ENCODE results near the gene TMEM158.

The TMEM158 gene

DNA sequence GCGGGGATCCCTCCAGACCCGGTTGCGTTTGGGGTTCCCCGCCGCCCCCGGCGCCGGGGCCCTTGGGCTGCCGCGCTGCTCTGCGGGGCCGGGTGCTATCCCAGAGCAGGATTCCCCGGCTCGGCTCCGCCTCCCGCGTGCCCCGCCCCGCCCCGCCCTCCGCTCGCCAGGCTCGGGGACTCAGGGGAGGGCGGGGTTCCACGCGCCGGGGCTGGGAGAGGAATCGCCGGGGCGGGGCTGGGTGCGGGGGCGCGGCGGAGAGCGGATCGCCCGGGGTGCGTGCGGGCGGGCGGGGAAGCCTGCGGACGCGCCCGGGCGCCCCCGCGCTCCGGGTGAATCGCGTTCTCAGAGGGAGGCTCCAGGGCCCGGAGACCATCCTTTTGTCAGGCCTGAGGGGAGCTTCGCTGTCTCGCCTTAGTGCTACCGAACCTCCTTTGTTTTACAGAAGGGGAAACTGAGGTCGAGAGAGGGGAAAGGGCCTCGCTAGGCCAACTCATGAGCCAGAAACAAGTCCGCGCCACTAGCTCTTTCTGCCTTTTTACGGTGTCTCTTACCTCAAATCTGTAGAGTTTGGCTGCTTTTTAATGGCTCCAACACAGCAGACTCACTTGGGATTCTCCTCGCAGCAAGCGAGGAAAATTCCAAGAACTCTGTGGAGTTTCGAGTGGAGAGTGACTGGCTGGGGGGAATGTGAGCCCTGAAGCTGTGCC is at the start of gene TMEM158:
Gene TMEM158 (minus strand): TSS at position 82 of the 710 bp plus-strand sequence. CDS start 260 bp downstream, outside the sequence.
- peak; percentile 86 for DNase-seq

DNA sequence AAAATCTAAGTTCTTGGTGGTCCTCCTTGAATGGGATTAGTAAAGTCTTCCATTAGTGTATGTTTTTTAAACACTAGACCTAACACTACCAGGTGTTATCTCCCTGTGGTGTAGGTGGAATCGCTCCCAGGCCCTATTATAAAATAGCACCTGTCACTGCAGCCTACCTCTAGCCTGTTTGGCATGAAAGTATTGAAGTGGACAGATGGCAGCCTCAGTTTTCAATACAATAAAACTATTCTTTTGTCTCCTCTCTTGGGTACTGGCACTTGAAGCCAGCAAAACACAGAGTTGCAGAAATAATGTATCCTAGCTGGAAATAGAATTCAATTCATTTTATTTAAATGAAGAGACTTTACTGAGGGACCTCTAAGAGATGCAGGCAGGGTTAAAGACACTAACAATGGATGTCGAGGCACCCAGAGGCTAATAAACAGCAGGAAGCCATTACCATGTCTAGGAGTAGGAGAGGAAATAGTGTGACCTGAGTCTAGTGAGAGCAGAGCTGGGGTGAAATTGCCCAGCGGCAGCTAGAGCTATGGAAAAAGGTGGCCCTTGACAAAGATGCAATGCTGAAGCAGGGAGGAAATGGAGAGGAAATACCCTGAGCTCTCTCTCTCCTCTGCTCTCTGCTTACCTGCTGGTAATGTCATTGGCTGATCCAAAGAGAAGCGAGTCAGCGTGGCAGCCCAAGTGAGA is 49.1 kb upstream of the TMEM158 start:
- no peak for DNase-seq

DNA sequence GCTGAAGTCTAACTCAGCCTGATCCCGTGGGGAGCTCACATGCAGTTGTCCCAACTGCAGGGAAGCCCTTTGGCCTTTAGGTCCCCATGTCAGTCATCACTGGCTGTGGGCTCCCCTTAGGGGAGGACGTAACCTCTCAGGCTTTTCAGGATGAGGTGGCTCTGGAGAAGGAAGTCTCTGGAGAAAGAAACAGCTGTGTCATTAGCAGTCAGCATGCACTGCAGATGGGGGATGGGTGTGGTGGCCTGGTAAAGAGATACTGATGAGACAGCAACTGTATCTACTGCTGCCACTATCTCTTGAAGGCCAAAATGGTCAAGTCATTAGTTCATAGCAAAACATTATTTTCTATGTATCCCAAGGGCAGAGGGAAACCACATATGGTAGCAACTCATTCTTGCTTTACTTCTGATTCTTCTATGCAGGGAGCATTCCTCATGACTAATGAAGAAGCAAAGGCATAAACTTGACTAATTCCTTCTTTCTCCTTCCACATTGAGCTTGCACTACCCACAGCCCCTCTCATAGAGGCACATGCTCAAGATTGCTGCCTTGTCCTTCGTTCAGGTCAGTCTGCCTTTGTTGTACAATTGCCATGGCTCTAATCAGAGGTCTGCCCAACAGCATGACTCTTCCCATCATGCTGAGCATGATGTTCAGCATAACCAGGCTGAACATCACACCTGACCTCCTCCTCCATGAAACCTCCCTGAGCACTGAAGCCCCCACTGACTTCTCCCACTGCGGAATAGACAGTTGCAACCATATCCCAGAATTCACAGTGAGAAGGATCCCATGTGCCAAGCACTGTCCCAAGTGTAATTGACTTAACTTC is 47.8 kb upstream of the TMEM158 start:
- no peak for DNase-seq

DNA sequence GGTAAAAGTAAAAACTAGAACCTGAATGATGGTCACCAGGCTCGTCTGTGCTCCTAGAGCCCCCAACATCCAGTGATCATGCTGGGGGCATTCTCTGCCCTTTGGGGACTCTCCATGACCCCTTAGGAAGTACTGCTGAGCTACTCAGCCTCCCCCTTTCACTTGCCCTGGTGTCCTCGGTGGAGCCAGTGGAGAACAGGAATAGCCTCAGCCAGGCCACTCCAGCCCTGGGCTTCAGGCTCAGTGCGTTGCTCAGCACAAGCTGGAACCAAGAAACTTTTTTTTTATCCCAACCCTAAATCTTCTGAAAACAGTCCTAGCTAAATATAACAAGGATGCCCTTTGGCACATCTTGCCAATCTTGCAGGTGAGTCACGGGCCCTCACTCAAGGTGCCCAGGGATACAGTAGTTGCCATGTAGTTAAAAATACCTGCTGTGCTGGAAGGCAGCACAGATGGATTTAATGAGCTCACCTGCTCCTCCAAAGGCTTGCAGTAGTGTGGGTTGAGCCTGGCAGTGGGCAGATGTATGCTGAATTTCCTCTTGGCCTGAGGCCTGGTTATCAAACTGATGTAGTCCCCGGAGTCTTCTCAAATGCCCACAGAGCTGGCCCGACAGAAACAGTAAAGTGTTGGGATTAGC is 46.9 kb upstream of the TMEM158 start:
- DNase-seq, result no peak

DNA sequence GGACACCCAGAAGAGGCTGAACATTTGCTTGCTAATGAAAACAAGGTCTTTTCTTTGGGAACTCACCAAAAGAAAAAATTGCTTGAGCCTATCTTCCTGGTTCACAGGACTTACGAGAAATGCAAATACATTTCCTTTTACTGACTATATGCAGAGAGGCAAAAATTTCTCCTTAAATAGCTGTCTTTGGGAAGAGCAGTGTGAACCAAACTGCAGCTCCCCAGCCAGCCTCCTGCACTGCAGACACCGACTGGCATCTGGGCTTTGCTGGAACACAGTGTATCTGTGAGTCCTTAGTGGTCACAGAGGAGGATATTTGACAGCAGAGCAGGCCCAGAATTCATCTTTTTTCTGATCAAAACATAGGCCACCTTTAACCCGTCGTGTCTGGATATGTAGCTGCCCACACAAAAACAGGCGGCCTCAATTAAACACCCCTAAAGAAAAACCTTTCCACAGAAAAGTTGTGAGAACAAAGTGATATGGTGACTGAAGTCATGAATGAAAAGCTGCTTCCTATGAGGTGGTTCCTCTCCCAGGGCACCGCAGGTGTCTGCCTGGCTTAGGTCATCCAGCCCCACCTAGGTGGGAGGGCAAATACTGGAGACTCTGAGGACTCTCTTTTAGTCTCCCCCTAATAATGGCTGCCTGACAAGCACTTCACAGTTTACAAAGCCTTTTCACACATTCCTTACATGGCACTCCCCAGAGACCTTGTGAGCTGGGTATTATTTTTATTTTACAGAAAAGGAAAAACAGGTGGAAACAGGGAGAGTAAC is 46.1 kb upstream of the TMEM158 start:
- no peak for DNase-seq

DNA sequence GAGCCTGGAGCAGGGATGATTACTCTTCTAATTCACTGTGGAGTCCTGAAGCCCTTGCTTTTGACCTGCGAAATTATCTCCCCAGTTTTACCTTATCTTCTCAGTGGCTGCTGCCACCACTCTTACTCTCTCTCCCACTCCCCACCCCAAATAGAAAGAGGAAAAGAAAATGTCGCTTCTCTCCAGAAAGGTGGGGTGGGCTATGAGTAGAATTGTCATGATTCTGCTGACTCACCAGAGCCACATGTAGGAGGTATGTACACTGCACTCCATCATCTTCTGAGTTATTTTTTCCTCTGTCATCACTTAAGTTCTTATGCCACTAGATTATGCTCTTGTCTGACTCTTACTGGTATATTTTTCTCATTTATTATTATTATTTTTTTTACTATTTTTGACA is 43.9 kb upstream of the TMEM158 start:
- no peak for DNase-seq

DNA sequence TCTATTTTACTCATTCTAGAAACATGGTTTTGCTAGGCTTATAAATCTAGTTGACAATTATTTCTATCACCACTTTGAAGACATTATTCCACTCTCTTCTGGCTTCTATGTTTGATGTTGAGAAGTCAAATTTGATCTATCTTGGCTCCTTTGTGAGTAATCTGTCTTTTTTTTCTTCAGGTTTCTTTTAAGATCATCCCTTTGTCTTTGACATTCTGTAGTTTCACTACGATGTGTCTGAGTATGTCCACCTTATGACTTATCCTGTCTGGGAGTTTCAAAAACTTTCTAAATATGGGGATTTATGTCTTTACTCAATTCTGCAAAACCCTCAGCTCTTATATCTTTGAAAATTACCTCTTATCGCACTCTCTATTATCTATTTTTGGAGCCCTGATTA is 41.0 kb upstream of the TMEM158 start:
- no peak for DNase-seq

DNA sequence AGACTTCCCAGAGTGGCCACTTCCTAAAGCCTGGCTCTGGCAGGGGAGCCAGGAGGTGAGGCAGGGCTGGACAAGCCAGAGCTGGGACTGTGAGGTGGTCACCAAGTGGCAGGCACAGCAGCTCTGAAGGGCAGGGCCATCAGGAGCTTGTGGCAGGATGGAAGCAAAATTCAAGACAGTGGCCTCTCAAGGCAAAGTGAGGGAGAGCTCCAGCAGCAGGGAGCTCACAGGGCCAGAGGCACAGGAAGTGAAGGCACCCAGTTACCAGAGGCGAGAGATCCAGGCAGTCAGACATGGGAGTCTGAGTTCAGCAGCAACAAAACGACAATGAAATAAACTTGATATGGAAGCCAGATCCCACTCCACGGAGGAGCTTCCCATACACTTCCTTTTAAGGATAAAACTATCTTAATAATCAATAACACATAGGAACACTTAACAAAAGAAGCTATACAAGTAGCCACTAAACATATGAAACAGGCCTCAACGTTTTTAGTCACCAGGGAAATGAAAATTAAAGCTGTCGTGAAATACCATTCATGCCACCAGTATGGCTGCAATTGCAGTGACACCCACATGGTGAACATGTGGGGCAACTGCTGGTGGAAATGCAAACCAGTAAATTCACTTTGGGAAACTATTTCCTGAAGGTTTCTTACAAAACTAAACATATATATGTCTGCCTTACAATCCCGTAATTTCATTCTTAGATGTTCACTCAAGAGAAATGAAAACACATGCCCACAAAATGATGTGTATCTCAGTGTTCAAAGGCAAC is 35.4 kb upstream of the TMEM158 start:
- DNase-seq, result no peak

DNA sequence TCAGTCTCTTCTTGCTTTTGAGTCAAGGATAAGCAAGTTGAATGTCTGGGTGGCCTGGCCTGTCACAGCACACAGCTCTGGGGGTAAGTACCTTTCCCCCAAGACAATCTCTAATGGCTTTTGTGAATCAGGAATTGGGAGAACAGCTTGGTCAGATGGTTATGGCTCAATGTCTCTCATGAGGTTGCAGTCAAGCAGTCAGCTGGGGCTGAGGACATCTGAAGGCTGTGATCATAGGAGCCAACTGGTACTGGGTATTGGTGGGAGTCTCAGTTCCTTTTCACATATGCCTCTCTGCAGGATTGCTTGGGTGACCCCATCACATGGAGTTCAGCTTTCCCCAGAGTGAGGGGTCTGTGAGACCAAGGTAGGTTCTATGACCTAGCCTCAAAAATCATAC is 33.0 kb upstream of the TMEM158 start:
- no peak for DNase-seq

DNA sequence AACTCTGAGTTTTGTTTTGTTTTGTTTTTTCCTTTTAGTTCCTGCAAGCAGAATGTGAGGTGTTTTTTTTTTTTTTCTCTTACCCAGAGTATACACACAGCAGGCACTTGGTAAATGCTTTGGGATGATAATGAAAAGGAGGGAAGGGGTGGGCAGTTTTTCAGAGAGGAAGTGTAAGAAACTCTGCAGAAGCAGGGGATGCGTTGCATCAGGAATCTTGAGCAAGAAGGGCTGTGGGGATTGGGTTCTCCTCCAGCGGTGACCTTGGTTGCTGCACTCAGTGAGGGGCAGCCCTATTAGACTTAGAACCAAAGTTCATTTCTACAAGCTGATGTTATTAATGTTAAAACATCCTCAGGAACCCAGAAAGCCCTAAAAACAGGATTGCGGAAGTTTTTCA is 32.2 kb upstream of the TMEM158 start:
- no peak for DNase-seq

DNA sequence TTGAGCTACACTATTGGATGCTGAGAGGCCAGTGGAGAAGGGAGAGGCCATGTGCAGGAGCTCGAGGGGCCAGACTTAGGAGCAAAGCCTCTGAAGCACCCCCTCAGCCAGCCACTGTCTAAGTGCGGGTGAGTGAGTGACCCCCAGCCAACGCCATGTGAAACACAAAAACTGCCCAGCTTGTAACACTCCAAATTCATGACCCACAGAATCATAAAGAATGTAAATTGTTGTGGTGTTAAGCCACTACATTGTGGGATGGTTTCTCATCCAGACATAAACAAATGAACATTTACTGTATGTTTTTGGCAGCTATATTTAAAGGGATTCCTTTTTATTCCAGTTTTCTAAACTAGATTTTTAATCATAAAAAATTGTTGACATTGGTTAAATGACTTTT is 27.2 kb upstream of the TMEM158 start:
- no peak for DNase-seq

DNA sequence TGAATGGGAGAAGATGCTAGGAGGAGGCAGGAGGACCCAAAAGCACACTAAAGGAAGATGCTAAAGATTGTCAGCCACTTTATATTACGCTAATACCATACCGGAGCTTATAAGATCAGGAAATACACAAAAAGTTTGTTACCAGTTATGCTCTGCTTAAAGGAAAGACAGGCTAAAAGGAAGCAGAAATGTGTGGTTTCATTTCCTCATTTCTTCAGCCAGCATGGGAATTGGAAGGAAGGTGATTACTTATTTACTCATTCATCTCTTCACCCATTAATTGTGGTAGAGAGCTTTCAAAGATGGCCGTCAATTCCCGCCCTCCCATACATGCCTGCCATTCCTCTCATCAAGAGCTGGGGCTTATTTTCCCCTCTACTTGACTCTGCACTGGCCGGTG is 26.7 kb upstream of the TMEM158 start:
- DNase-seq, result no peak

DNA sequence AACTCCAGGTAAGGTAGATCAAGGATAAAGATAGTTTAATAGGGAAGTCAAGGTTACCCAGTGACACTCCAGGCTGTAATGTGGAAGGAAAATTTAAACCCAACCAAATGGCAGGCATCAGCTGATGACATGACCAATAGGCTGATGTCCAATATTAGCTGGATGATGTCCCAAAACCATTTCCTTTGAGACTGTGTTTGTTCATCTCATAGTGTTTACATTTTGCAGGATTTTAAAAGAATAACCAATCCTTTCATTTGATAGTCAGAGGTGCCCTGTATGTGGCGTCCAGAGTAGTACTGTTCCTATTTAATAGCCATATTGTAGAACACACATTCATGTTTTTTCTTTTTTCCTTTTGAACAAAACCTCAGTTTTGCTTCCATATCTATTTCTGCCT is 23.3 kb upstream of the TMEM158 start:
- no peak for DNase-seq

DNA sequence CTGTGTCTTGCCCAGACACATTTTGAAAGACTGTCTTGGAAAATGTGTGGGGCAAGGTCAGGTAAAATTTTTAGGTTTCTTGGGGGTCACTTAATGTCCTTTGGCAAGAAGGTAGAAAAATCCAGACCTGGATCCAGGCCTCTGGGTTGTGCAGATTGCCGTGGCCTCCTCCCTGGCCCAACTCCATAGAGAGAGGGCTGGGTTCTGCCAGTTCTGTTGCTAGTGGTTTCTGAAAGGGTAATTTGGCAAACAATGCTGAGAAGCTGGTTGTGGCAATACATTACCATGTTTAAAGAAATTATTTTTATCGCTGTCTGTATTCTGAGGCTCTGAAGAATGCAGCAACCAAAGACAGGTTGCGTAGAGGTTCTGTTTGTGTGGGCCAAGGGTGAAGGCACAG is 20.2 kb upstream of the TMEM158 start:
- no peak for DNase-seq

DNA sequence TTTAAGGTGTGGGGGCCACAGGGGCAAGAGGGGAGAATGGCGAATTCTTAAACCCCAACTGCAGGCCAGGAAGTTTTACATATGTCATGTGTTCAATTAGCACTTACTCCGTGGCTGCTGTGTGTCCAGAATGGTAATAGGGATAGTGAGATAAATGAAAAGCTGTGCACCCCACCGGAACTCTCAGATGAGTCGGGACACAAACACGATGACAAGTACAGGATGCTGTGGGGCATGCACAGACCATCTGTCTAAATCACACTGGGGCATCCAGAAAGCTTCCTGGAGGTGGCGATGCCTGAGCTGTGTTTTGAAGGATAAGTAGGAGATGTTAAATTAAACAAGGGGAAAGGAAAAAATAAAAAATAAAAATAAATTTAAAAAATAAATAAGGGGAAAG is 18.3 kb upstream of the TMEM158 start:
- DNase-seq, result no peak

DNA sequence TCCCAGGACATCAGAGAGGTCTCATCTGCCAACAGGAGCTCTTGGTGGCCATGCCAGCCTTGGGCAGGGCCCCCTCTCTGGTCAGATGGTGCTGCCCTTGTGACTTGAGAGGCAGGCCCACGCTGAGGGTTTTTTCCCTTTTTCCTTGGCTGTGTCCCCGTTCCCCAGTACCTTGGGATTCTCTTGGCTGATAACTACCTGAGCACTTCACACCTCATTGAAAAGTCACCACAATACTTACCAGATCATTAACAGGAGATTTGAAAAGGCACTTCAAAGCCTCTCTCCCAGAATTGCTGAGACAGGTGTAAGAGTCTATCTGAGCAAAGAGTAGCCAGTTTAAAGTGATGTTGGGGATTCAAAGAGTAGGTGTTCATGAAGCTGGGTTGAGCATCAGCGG is 15.1 kb upstream of the TMEM158 start:
- no peak for DNase-seq

DNA sequence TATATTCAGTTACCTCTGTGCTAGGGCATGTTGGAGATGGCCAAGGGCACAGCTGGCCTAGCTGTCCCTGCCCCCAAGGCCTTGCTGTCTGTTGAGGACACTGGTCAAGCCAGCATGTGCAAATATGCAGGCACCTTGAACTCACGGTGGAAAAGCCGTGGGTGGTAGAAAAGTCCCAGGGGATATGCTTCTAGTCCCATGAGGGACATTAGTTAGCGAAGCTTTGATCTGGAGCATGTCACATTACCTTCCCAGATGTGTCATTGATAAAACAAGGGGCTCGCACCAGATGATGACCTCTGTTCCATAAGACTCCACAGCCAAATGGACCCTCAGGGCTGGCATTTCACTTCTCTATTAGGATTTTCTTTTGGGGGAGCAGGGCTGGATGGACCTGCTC is 14.2 kb upstream of the TMEM158 start:
- no peak for DNase-seq

DNA sequence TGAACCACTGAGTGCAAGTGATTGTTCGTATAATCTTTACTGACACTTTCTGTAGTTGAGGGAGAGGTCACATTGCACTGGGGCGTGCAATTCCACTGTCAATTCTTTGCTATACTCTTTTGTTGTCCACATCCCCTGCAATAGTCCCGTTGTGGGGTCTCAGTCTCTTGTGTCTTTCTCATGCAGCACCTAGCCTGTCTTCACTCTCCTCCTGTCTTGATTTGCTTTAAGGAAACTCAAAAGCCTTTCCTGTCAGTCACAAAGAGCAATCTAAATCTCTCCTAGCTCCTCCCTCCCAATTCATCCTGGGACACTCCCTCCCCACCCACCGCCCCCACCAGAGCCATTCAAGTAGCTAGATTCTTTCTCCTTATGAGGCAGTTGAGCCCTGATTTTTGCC is 13.2 kb upstream of the TMEM158 start:
- no peak for DNase-seq

DNA sequence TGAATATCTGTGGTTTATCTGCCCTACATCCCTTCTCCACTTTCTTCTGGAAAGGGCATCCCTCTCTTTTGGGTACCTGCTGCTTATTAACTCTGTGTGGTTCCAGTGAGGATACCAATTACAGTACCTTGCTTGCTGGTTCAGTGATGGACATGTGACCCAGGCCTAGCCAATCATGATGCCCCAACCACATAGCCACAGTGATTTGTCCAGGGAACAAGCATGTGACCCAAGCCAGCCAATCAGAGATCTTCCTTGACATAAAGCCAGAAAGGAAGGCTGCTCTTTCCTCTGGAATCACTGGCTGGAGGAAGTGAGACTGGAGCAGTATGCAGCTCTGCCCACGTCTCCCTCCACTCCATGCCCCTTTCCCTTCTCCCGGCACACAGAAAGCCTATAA is 10.9 kb upstream of the TMEM158 start:
- no peak for DNase-seq

DNA sequence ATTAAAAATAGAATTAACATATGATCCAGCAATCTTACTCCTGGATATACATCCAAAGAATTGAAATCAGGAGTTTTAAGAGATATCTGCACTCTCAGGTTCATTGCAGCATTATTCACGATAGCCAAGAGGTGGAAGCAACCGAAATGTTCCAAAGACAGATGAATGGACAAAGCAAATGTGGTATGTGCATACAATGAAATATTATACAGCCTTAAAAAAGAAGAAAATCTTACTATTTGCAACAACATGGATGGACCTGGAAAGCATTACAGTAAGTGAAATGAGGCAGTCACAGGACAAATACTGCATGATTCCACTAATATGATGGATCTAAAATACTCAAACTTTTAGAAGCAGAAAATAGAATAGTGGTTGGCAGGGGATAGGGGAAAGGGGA is 9.3 kb upstream of the TMEM158 start:
- no peak for DNase-seq

DNA sequence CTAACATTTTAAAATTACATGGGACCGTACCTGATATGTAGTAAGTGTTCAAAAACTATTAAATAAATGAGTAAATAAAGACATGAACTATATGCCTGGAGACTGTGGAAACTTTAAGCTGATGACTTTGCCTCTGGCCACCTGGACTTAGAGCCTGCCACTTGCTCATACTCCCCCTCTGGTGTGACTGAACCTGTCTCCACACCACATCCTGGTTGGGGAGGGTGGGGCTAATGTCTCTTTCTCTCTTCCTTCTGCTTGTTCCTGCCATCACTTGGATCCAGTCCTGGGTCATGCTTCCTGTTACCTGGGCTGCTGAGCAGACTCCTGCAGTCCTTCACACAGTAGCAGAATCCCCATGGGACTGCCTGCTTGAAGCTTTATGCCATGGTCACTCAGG is 8.2 kb upstream of the TMEM158 start:
- DNase-seq, result no peak

DNA sequence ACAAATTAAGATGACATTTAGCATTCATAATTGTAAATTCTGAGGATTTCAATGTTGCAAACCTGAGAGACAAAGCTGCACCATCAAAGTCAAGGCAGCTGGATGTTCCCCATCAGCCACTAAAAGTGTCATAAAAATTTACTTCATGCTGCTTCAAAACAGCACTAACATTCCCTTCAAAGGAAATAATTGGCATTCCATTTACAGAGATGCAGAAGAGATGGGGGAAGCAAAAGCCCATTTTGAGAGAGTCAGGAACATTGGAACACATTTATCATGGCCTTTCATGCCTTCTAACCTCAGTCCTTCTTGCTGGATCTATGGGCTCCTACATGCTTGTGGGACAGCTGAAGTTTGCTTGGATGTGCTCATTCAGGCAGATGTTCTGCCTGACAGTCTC is 6.4 kb upstream of the TMEM158 start:
- DNase-seq, result no peak

Measured in islet precursor cell (in vitro differentiated cells).